ENCODE data around the gene CHST13.

- TF ChIP-seq CTCF (IDR thresholded peaks at IDR 0.05): no peak
- no peak for TF ChIP-seq POLR2A (IDR thresholded peaks at IDR 0.05)
Measured at GRCh38 chr3:126536126-126536525, 12.2 kb downstream of the CHST13 start.

Measured in adrenal gland (tissue), 5 donors.